HG02763 (cell line): Measurements from ENCODE around the gene FLOT1.
A peak's percentile ranks its signal among the peaks of the same experiment; 100 is the strongest.
"Not testable (repeated sequence)": the region's sequence is repeated elsewhere in the genome, so short reads cannot be mapped to it uniquely, and the experiment has no call there.

Experiments
- ATAC-seq: cut with Tn5 transposase; IDR thresholded peaks from one replicate; pipeline ENCODE4 v1.9.1; 2021; ENCODE audit warnings: mild to moderate bottlenecking, moderate library complexity; ENCODE audit not compliant: unreplicated experiment

Gene FLOT1

DNA sequence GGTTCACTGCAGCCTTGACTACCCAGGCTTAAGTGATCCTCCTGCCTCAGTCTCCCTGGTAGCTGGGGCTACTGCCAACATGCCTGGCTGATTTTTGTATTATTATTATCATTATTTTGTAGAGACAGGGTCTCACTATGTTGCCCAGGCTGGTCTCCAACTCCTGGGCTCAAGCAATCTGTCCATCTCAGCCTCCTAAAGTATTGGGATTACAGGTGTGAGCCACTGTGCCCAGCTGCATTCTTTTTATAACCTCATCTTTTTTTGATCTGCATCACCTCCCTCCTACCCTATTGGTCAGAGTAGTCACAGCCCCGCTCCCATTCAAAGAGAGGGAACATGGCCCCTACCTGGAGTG, 25.4 kb upstream of the FLOT1 start:
- ATAC-seq, result no peak

DNA sequence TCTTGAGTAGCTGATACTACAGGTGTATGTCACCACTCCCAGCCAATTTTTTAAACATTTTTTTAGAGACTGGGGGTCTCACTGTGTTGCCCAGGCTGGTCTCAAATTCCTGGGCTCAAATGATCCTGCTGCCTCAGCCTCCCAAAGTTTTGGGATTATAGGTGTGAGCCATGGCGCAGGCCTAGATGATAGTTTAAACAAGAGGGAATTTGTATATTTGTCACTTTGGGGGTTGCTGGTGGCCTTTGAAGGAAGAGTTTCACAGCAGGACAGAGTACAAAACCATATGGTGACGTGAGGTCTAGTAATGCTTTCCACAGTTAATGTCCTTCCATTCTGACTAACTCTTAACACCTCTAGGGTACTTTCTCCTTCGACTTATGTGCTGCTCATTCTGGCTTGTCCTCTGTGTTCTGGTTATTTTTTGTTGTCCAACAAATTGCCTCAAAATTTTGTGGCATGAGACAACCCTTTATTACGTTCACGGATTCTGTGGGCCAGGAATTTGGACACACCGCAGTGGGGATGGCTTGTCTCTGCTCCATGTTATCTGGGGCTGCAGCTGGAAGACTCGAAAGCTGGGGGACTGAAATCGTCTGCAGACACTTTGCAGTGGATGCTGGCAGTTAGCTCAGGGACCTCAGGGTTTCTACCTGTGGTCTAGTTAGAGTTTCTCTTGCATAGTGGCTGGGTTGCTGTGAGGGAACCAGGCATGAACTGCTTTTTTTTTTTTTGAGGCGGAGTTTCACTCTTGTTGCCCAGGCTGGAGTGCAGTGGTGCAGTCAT, 24.9 kb upstream of the FLOT1 start:
- peak; percentile 65 for ATAC-seq

DNA sequence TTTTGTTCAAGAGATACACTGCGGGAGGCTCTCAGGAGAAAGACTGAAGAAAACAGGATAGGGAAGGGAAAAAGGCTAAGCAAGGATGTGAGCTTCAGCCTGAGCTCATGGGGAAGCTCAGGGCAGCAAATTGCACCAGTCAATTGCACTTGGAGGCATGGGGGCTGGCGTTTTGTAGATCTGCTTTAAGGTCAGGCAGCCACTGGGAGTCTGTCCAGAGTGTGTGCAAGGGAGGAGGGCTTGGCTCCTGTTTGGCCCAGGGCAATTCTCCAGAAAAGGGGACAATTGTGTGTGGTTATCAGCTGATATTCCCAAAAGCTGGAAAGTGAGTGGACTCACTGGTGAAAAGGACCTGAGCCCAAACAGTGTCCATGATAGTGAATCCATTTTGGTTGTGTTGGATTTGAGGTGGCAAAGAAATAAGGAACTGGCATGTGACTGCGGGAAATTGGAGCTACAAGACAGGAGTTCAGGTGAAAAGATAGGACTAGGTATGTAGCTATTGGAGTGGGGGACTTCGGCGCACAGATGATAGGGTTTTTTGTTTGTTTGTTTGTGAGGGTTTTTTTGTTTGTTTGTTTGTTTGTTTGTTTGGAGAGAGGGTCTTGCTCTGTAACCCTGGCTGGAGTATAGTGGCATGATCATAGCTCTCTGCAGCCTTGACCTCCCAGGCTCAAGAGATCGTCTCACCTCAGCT, 24.1 kb upstream of the FLOT1 start:
- no peak for ATAC-seq

DNA sequence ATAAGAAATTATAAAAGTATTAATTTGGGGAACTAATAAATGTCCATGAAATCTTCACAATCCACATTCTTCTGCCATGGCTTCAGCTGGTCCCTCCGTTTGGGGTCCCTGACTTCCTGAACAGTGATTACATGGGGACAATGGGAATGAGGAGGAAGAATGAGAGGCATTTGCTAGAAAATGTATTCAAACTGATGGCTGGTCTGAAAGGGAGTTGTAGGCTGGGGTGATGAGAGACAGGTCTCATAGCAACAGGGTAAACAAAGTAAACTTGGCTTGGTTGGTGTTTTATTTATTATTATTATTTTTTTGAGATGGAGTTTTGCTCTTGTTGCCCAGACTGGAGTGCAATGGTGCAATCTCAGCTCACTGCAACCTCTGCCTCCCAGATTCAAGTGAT, 23.0 kb upstream of the FLOT1 start:
- ATAC-seq, result not testable (repeated sequence)

DNA sequence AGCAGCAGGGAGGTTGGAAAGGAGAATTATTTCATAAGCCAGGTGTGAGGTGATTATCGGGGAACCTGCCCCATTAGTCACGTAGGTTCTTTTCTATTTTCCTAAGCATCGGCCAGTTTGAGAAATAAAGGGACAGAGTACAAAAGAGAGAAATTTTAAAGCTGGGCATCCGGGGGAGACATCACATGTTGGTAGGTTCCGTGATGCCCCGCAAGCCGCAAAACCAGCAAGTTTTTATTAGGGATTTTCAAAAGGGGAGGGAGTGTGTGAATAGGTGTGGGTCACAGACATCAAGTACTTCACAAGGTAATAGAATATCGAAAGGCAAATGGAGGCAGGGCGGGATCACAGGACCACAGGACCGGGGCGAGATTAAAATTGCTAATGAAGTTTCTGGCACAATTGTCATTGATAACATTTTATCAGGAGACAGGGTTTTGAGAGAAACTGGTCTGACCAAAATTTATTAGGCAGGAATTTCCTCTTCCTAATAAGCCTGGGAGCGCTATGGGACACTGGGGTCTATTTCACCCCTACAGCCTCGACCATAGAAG, 22.1 kb upstream of the FLOT1 start:
- not testable (repeated sequence) for ATAC-seq

DNA sequence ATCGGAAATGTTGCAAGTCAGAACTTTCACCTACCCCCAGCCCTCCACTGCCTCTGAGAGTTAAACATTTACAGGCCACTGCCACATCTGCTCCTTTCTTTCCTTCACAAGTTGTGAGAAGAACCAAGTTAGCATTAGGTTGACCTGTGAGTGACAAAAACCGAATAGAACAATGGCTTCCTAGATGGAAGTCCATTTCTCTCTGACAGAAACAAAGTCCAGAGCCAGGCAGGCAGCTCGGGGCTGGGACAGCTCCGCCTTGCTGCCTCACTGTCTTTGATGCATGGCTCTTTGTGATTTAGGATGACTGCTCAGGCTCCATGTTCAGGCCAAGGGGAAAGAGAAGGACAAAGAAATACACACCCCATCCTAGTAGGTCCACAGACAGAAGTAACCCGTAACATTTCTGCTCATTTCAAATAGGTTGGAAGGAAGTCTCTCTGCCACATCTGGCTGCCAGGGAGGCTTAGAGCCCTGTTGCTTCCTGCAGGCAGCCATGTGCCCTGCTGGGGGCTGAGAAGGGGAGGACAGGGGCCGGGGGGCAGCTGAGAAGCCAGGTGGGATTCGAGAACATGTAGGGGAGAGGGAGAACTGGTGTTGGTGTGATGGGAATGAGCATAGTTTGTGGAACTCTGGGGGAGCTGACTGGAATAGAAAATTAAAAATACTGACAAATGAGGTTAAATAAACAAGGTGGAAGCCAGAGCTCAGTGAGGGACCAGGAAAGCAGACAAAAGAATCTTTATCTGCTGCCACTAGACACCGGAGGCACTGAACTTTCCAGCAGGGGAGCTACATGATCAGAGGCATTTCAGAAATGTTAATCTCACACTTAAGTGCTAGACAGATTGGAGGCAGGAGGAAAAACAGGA, 21.4 kb upstream of the FLOT1 start:
- no peak for ATAC-seq

DNA sequence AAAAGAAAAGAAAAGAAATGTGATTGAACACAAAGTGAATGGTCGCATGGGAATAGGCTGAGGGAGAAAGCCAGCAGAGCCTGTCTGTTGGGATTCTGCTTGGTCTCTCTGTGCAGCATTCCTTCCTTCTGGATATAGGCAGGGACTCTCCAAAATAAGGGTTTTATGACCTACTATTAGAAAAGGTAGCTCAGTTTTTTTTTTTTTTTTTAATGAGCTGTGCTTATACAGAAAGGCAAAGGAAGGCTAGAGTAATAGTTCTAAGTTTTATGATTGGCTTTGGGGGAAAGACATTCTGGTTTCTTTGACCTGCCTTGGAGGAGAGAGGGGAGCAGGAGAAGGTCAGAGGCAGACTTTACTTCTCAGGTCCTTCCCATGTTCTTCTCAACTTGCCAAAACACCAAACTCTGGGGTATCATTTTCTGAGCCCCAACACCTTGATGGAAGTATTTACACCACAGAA, 20.7 kb upstream of the FLOT1 start:
- no peak for ATAC-seq

DNA sequence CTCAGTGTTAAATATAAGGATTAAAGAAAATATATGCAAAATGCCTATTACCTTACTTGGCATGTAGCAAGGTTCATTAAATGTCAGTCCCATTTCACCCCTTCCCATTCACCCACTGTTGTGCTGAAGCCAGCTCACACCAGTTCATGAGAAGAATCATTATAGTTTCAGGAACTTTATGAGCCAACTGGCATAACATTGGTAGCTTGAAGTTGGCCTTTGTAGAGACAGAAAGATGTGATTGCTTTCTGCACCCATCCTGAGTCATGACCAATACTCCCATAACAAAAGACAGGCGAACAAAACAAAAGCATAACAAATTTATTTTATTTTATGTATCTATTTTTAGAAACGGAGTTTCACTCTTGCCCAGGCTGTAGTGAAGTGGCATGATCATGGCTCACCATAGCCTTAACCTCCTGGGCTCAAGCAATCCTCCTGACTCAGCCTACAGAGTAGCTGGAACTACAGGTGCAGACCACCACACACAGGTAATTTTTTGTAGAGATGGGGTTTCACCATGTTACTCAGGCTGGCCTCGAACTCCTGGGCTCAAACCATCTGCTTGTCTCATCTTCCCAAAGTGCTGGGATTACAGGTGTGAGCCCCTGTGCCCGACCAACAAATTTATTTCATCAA, 19.4 kb upstream of the FLOT1 start:
- no peak for ATAC-seq

DNA sequence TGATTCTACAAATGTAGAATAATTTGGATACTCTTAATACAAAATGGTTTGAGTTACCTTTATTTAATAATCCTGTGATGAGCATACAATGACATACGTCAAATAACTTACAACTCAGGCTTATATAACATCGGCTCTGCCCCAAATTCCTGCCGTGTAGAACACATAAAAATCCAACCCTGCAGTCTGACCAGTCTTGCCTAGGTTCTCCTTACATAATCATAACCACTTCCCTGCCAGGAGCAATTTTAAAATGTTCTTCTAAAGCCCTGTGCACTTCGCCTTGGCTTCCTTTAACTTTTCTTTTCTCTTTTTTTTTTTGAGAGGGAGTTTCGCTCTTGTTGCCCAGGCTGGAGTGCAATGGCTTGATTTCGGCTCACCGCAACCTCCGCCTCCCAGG, 18.1 kb upstream of the FLOT1 start:
- ATAC-seq, result no peak

DNA sequence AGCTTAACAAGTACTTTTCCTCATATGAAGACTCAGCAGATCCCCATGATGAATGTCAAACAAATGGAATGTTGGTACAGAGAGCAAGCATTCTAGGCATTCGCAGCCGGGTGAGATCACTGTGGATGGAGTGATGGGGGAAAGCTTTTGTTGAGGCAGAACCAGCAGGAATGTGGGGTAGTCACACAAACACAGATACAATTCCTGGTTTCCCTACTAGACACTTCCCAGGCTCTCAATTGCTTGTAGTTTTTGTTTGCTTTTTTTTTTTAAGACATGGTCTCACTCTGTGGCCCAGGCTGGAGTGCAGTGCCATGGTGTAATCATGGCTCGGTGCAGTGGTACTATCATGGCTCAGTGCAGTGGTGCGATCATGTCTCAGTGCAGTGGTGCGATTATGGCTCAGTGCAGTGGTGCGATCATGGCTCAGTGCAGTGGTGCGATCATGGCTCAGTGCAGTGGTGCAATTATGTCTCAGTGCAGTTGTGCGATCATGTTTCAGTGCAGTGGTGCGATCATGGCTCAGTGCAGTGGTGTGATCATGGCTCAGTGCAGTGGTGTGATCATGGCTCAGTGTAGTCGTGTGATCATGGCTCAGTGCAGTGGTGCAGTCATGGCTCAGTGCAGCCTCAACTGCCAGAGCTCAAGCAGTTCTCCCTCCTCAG, 17.2 kb upstream of the FLOT1 start:
- no peak for ATAC-seq

DNA sequence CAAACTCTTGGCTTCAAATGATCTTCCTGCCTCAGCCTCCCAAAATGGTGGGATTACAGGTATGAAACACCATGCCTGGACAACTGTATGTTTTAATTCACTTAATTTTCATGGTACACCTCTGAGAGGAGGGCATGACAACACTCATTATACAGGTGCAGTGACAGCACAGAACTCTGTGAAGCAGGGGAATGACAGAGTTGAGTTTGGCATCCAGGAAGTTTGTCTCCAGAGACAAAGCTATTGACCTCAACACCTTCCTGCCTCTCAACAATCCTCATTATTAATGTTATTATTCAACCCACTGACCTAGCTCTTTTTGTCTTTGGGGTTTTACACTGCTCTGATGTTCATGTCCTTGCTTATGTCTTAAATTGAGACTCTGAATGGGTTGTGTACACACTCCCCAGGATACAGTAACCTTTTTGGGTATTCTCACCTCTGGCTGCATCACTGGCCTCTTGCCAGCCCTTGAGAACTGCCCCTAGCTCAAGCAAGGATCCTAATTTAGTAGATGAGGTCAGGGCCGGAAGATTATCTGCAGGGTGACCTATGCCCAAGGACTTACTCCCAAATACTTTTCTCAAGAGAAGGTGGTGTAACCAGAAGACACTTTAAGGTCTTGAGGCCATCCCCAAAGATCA, 14.9 kb upstream of the FLOT1 start:
- ATAC-seq, result no peak

DNA sequence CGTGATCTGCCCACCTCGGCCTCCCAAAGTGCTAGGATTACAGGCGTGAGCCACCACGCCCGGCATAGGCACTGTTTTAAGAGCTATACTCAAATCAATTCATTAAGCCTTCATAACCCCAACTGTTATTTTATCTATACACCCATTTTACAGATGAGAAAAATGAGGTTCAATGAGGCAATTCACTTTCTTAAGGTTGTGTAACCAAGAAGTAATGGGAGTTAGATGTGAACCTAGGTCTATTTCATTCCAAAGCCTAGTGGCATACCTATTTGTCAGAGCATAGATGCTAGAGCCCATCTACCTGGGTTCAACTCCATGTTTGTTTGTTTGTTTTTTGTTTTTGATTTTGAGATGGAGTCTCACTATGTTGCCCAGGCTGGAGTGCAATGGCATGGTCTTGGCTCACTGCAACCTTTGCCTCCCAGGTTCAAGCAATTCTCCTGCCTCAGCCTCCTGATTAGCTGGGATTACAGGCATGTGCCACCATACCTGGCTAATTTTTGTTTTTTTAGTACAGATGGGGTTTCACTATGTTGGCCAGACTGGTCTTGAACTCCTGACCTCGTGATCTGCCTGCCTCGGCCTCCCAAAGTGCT, 14.0 kb upstream of the FLOT1 start:
- not testable (repeated sequence) for ATAC-seq

DNA sequence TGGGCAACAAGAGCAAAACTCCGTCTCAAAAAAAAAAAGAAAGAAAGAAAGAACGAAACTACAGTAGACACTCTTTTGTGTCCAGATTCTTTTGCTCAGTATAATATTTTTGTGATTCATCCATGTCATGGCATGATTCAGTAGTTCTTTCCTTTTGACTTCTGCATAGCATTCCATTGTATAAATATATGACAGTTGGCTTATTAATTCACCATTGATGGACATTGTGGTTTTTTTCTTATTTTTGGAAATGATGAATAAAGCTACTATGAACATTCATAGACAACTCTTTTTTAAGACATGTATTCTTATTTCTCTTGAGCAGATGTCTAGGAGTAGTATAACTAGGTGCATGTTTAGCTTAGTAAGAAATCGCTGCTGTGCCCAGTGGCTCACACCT, 12.1 kb upstream of the FLOT1 start:
- ATAC-seq, result no peak

DNA sequence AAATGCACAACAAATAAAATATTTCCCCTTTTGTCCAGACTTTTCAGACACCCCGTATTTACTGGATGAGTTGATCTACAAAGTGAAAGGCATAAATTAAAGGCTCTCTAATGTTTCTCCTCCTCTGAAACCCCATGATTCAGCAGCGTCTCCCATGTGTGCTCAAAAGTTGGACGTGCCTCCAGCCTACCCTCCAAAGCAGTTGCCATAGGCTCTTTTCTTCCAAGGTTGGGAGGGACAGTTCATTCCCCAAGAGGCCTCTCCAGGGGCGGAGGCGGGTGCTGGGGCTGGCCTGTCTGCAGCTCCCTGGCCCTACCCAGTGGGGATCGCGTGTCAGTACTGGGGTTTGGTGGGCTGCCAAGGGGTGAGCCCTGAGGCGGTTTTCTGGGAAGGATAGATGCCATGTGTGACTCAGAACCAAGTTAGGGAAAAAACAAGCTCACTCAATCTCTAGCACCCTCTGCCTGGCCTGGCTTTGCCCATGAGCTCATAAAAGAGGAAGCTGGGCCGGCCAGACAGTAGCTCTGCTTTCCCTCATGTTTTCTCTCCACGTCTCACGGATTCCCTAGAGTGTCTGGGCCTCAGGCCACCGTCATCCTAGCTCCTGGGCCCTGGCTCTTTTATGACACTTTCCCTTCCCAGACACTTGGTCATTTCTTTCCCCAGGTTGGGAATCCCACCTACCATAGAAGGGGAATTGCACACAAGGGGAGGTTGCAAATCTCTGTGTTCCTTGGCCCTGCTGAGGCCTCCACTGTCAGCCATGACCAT, 9.9 kb upstream of the FLOT1 start:
- no peak for ATAC-seq

DNA sequence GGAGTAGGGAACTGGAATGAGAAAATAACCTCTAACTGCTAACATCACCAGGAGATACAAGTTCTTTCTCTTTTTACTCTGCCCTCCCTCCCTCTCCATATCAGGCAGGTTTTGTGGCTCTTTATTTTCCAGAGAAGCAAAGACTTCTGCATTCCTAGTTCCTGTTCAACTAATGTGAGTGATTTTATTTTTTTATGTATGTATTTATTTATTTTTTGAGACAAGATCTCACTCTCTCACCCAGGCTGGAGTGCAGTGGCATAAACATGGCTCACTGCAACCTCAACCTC, 7.8 kb upstream of the FLOT1 start:
- ATAC-seq, result no peak

DNA sequence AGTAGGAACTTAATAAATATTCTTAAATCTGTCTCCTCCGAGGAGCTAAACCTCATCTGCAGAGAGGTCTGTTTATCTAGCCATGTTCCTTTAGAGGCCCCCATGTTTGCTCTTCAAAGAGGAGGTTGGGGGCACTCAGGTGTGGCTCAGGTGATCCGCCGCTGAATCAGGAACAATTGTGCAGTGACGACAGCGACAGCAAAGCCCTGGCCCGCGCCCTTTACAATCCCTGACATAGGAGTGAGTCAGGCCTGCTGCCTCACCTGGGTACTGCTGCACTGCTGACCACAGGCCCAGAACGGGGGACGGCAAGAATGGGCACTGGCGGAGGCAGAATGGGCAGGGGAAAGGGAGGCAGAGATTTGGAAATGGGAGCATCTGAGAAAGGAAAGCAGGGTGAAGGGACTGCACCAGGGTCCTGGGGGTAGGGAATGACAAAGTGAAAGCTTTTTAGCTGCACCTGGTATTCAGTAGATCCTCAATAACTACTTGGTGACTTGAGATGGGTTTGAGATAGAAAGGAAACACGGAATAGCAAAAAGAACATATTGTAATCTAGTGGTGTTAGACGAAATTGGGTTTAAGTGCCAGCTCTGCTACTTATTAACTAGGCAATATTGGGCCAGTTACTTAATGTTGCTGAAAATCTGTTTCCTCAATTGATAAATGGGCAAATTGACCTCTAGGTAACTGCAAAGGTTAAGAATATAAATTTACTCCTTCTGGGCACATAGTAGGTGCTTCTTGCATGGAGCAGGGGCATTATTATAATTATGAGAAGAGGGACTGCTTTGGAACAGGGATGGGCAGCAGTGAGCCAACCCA, 7.3 kb upstream of the FLOT1 start:
- ATAC-seq, result no peak

DNA sequence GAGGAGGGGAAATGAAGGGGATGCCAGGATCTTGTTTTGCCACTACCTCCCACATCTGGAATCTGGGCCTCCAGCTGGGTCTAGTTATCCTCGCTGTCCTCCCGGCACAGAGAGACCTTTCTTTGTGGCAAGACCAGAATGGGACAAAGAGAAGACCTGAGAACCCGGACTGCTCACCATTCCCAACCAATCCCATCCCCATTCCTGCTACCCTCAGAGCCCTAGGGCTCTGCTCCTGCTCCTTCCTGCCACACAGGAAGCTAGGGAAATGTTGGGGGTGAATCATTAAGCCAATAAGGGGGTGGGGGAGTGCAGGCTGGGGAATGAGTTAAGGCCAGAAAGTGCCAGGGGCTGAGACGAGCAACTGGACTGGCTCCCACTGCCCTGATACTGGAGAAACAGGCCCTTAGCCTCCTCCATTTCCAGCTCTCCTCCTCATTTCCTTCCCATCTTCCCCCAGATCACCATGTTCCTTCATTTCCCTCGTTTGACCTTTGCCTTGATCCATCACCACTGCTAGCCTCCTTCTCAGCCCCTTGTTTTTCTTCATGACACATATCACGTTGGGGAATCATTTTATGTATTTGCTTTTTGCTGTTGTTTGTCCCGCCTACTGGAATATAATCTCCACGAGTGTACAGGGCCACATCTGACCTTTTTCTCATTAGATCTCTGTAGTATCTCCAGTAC, 6.5 kb upstream of the FLOT1 start:
- ATAC-seq, result no peak
